ENCODE data around the gene METTL21C.

The METTL21C gene

GRCh38 chr13:102667023-102667422 is 27.8 kb downstream of the METTL21C start:
- DNase-seq (ENCODE audit: low read depth): no peak

GRCh38 chr13:102659168-102659713 is 35.6 kb downstream of the METTL21C start:
- DNase-seq (ENCODE audit: low read depth): no peak

- no peak for DNase-seq (ENCODE audit: low read depth)
Observed at GRCh38 chr13:102658660-102659059, 36.2 kb downstream of the METTL21C start.

GRCh38 chr13:102657630-102658029 is 37.2 kb downstream of the METTL21C start:
- DNase-seq (ENCODE audit: low read depth): no peak

DNA sequence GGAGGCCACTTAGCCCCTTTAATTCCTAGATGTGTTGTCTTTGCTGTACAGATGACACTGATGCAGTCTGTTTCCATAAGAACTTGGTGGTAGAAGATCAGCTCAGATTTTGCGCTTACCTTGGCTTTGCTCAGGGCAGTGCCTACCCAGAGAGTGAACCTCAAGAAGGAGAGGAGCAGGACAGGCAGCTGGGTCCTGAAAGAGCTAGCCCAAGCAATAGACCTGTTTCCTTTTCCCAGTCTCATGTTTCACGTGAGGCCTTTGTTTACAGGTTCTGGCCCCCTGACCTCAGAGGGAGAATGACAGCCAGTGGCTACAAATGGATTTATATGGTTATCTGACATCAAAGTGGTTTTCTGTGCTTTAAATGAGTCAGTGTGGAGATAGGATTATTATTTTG is 40.1 kb downstream of the METTL21C start:
- no peak for DNase-seq (ENCODE audit: low read depth)

GRCh38 chr13:102651892-102652291 is 43.0 kb downstream of the METTL21C start:
- DNase-seq (ENCODE audit: low read depth): no peak

- DNase-seq (ENCODE audit: low read depth): no peak
Observed at GRCh38 chr13:102651392-102651791, 43.5 kb downstream of the METTL21C start.

- DNase-seq (ENCODE audit: low read depth): no peak
Observed at GRCh38 chr13:102650444-102650843, 44.4 kb downstream of the METTL21C start.

DNA sequence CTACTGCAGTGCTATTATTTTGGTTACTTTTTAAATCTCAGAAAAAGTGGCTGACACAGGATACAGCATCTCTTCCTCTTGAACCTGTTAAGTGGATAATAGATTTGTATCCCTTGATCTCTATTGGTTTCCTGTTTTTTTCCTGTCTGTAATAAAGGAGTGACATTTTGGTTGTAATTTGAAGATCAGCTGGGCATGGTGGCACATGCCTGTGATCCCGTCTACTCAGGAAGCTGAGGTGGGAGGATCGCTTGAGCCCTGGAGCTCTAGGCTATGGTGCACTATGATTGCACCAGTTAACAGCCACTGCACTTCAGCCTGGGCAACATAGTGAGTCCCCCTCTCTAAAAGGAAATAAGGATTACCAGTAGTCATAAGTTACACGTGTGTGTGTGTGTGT is 46.8 kb downstream of the METTL21C start:
- DNase-seq (ENCODE audit: low read depth): no peak

GRCh38 chr13:102645701-102646100 is 49.1 kb downstream of the METTL21C start:
- DNase-seq (ENCODE audit: low read depth): no peak

DNA sequence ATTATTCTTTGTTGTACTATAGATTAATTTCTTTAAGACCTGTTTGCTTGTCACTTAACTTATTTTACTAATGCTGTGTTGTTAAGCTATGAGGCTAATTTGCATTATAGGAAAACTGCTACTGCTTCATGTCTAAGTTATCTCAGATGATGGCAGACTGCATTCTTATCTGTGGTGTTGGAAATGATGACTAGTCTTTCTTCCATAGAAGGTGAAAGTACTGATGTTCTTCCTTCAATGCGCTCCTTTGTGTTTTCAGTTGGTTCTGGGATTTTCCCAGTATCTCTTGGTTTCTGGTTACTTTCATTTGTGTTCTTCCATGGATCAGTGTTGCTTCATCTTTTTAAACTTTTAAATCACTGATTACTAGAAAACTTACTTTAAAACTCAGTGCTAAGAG is 51.2 kb downstream of the METTL21C start:
- no peak for DNase-seq (ENCODE audit: low read depth)

DNA sequence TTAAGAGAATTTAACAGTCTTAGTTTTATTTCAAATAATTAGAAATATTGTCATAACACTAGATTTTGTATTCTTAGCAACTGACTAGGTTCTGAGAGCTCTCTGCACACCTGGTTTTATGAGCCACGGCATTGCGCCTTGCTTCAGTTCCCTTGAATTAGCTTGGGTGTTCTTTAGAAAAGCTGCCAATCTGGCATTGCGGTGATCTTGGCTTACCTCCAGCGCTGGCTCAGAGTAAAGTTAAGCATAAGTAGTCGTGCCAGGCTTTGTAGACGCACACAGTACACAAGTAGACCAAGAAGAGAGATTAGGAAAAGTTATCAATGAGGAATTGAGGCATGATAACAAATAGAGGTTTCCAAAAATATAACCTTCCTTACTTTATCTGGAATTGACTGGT is 52.4 kb downstream of the METTL21C start:
- DNase-seq (ENCODE audit: low read depth): no peak

GRCh38 chr13:102642029-102642428 is 52.8 kb downstream of the METTL21C start:
- DNase-seq (ENCODE audit: low read depth): no peak

DNA sequence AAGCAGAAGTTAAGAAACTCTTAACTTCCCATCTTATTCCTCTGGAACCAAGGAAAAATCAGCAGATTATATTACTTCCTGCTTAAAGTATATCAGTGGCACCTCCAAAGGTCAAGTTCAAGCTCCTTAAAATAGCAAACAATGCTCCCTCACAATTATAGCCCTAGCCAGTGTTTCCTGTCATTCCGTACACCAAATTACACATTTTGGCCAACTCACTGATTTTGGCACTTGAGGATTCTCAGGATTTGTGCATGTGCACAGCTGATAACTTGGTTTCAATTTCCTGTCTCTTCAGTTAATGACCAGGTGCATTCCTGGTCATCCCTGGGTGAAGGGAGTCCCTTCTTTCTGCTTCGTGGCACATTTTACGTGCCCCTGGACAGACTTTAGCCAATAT is 56.1 kb downstream of the METTL21C start:
- no peak for DNase-seq (ENCODE audit: low read depth)
